Mesendoderm (in vitro differentiated cells): ENCODE data around the gene TMPRSS3.

Experiments
- DNase-seq: peaks from one replicate; pipeline ENCODE4 v3.0.0; 2013
- H2AK5ac ChIP-seq: 2 replicates; pipeline ENCODE4 v1.6.1; 2013; ENCODE audit warnings: low read length, inconsistent platforms
- H2BK120ac ChIP-seq: 2 replicates; pipeline ENCODE4 v1.6.1; 2013; ENCODE audit warnings: low read depth, mild to moderate bottlenecking, low read length, moderate library complexity, mixed read lengths
- H2BK15ac ChIP-seq: replicated peaks from 2 replicates; pipeline ENCODE4 v1.6.1; 2013; ENCODE audit warnings: low read depth, mild to moderate bottlenecking, moderate library complexity
- H2BK5ac ChIP-seq: 2 replicates; pipeline ENCODE4 v1.6.1; 2013; ENCODE audit warnings: low read length, inconsistent platforms
- H3K18ac ChIP-seq: 2 replicates; pipeline ENCODE4 v1.6.1; 2013; ENCODE audit warnings: mild to moderate bottlenecking, low read length, mixed read lengths
- H3K23ac ChIP-seq: one replicate; pipeline ENCODE4 v1.6.1; 2013; ENCODE audit warnings: low read length
- H3K27ac ChIP-seq: 2 replicates; pipeline ENCODE4 v1.5.1; 2013; ENCODE audit warnings: low read depth, mild to moderate bottlenecking, inconsistent platforms, low read length, moderate library complexity
- H3K27me3 ChIP-seq: 2 replicates; pipeline ENCODE4 v1.6.1; 2013; ENCODE audit warnings: low read length, control low read depth, mild to moderate bottlenecking, inconsistent platforms; ENCODE audit not compliant: insufficient read depth, poor library complexity
- H3K36me3 ChIP-seq: 2 replicates; pipeline ENCODE4 v1.6.1; 2013; ENCODE audit warnings: low read length, inconsistent platforms; ENCODE audit not compliant: control insufficient read depth, insufficient read depth
- H3K4ac ChIP-seq: one replicate; pipeline ENCODE4 v1.6.1; 2013; ENCODE audit warnings: low read depth, mild to moderate bottlenecking, low read length, moderate library complexity
- H3K4me1 ChIP-seq: 2 replicates; pipeline ENCODE4 v1.6.1; 2013; ENCODE audit warnings: low read depth, low read length, inconsistent platforms; ENCODE audit not compliant: control insufficient read depth
- H3K4me2 ChIP-seq: 2 replicates; pipeline ENCODE4 v1.6.1; 2013; ENCODE audit warnings: low read length
- H3K4me3 ChIP-seq: 2 replicates; pipeline ENCODE4 v1.5.1; 2013; ENCODE audit warnings: mild to moderate bottlenecking, low read length
- H3K56ac ChIP-seq: one replicate; pipeline ENCODE4 v1.6.1; 2013; ENCODE audit warnings: low read length
- H3K79me1 ChIP-seq: 2 replicates; pipeline ENCODE4 v1.6.1; 2013; ENCODE audit warnings: low read length, inconsistent platforms
- H3K79me2 ChIP-seq: 2 replicates; pipeline ENCODE4 v1.6.1; 2013; ENCODE audit warnings: mild to moderate bottlenecking, low read length; ENCODE audit not compliant: control insufficient read depth, insufficient read depth
- H3K9ac ChIP-seq: 2 replicates; pipeline ENCODE4 v1.6.1; 2013; ENCODE audit warnings: low read length, inconsistent platforms
- H4K5ac ChIP-seq: one replicate; pipeline ENCODE4 v1.6.1; 2013; ENCODE audit warnings: low read length
- H4K8ac ChIP-seq: one replicate; pipeline ENCODE4 v1.6.1; 2013; ENCODE audit warnings: low read depth, mild to moderate bottlenecking, control low read depth, low read length, moderate library complexity
- WGBS: extraction: QIAGEN DNeasy Blood & Tissue Kit; methylation state at CpG from one replicate; pipeline ENCODE4 v1.1.7; 2013; ENCODE audit warnings: low lambda C conversion rate, missing lambda C conversion rate; ENCODE audit not compliant: insufficient coverage; ENCODE audit errors: extremely low coverage; 5-methylcytosine and 5-hydroxymethylcytosine counted together

The TMPRSS3 gene

GRCh38 chr21:42436914-42437313, 41.1 kb upstream of the TMPRSS3 start:
- H2BK120ac ChIP-seq = no peak overlapping the region
- no peaks in the 10 kb centered on the region for H3K79me1 ChIP-seq

GRCh38 chr21:42435833-42436232, 40.0 kb upstream of the TMPRSS3 start:
- no peak overlapping the region for H3K23ac ChIP-seq
- no peak overlapping the region for H4K8ac ChIP-seq
- no peaks in the 10 kb centered on the region for H3K79me1 ChIP-seq
- no peaks in the 10 kb centered on the region for H3K4me1 ChIP-seq
- no peak overlapping the region for H2BK120ac ChIP-seq
- H2BK5ac ChIP-seq = no peak overlapping the region
- DNase-seq = no peak
- H3K4ac ChIP-seq = no peak overlapping the region
- H2BK15ac ChIP-seq = no peak overlapping the region
- H3K4me3 ChIP-seq = no peak overlapping the region
- no peaks in the 10 kb centered on the region for H3K36me3 ChIP-seq
- H3K27me3 ChIP-seq = no peaks in the 10 kb centered on the region
- no peak overlapping the region for H2AK5ac ChIP-seq
- no peak overlapping the region for H3K27ac ChIP-seq
- no peaks in the 10 kb centered on the region for H3K79me2 ChIP-seq
- H3K56ac ChIP-seq = no peak overlapping the region
- no peak overlapping the region for H3K18ac ChIP-seq
- H3K9ac ChIP-seq = no peak overlapping the region
- no peak overlapping the region for H4K5ac ChIP-seq
- no peak overlapping the region for H3K4me2 ChIP-seq

More at GRCh38 chr21:42436914-42437313, 41.1 kb upstream of the TMPRSS3 start:
- Histone ChIP-seq H3K36me3 (no peaks in the 10 kb centered on the region), H3K23ac (no peak overlapping the region), H3K79me2 (no peaks in the 10 kb centered on the region), H3K56ac (no peak overlapping the region), H4K8ac (no peak overlapping the region), H3K27me3 (no peaks in the 10 kb centered on the region), H3K4me3 (no peak overlapping the region), H3K9ac (no peak overlapping the region), H2AK5ac (no peak overlapping the region), H3K4me1 (no peaks in the 10 kb centered on the region), H4K5ac (no peak overlapping the region), H2BK15ac (no peak overlapping the region), H3K27ac (no peak overlapping the region), H2BK5ac (no peak overlapping the region), H3K18ac (no peak overlapping the region), H3K4me2 (no peak overlapping the region), H3K4ac (no peak overlapping the region)
- DNase-seq = no peak

- H2BK5ac ChIP-seq = no peak overlapping the region
- no peak overlapping the region for H3K4me2 ChIP-seq
- no peak overlapping the region for H4K5ac ChIP-seq
- no peak overlapping the region for H3K56ac ChIP-seq
- H2BK15ac ChIP-seq = no peak overlapping the region
- no peaks in the 10 kb centered on the region for H3K4me1 ChIP-seq
- H3K27me3 ChIP-seq = no peaks in the 10 kb centered on the region
- no peak overlapping the region for H3K27ac ChIP-seq
- no peak overlapping the region for H3K4ac ChIP-seq
- H3K36me3 ChIP-seq = no peaks in the 10 kb centered on the region
- H3K4me3 ChIP-seq = no peak overlapping the region
- no CpG with 5 or more reads among the region's 4 CpGs for WGBS
- no peak overlapping the region for H3K9ac ChIP-seq
- no peak overlapping the region for H4K8ac ChIP-seq
- H3K79me2 ChIP-seq = no peaks in the 10 kb centered on the region
- DNase-seq = no peak
- no peak overlapping the region for H3K18ac ChIP-seq
- no peaks in the 10 kb centered on the region for H3K79me1 ChIP-seq
- H3K23ac ChIP-seq = no peak overlapping the region
- no peak overlapping the region for H2AK5ac ChIP-seq
- no peak overlapping the region for H2BK120ac ChIP-seq
Observed at GRCh38 chr21:42435401-42435800, 39.5 kb upstream of the TMPRSS3 start.

GRCh38 chr21:42434884-42435283, 39.0 kb upstream of the TMPRSS3 start:
- no CpG with 5 or more reads among the region's 3 CpGs for WGBS
- Histone ChIP-seq H2AK5ac (no peak overlapping the region), H3K4ac (no peak overlapping the region)

GRCh38 chr21:42433946-42434551, 38.2 kb upstream of the TMPRSS3 start:
- H3K79me2 ChIP-seq = no peaks in the 10 kb centered on the region
- H3K36me3 ChIP-seq = no peaks in the 10 kb centered on the region
- H2AK5ac ChIP-seq = no peak overlapping the region
- H3K27ac ChIP-seq = no peak overlapping the region
- H3K27me3 ChIP-seq = no peaks in the 10 kb centered on the region
- H2BK5ac ChIP-seq = no peak overlapping the region
- no CpG with 5 or more reads among the region's 10 CpGs for WGBS
- H3K56ac ChIP-seq = no peak overlapping the region
- no peak overlapping the region for H3K18ac ChIP-seq
- H3K79me1 ChIP-seq = no peaks in the 10 kb centered on the region
- no peak overlapping the region for H3K4ac ChIP-seq
- H3K23ac ChIP-seq = no peak overlapping the region
- no peak overlapping the region for H4K5ac ChIP-seq
- no peak overlapping the region for H3K4me2 ChIP-seq
- H3K9ac ChIP-seq = no peak overlapping the region
- H3K4me1 ChIP-seq = no peaks in the 10 kb centered on the region
- no peak overlapping the region for H2BK15ac ChIP-seq
- no peak overlapping the region for H4K8ac ChIP-seq
- no peak overlapping the region for H2BK120ac ChIP-seq
- DNase-seq = no peak
- H3K4me3 ChIP-seq = no peak overlapping the region

More at GRCh38 chr21:42434884-42435283, 39.0 kb upstream of the TMPRSS3 start:
- Histone ChIP-seq H4K8ac (no peak overlapping the region), H3K18ac (no peak overlapping the region), H3K27ac (no peak overlapping the region), H3K9ac (no peak overlapping the region), H3K4me1 (no peaks in the 10 kb centered on the region), H2BK5ac (no peak overlapping the region), H3K56ac (no peak overlapping the region), H2BK15ac (no peak overlapping the region), H3K27me3 (no peaks in the 10 kb centered on the region), H3K79me1 (no peaks in the 10 kb centered on the region), H3K36me3 (no peaks in the 10 kb centered on the region), H3K4me3 (no peak overlapping the region), H3K4me2 (no peak overlapping the region), H3K23ac (no peak overlapping the region), H3K79me2 (no peaks in the 10 kb centered on the region), H4K5ac (no peak overlapping the region), H2BK120ac (no peak overlapping the region)
- no peak for DNase-seq

GRCh38 chr21:42432695-42433094, 36.8 kb upstream of the TMPRSS3 start:
- Histone ChIP-seq H3K56ac (no peak overlapping the region), H3K4ac (no peak overlapping the region), H3K4me3 (no peak overlapping the region), H4K8ac (no peak overlapping the region), H4K5ac (no peak overlapping the region), H3K79me1 (no peaks in the 10 kb centered on the region), H2BK5ac (no peak overlapping the region), H2BK120ac (no peak overlapping the region), H3K18ac (no peak overlapping the region), H3K27ac (no peak overlapping the region), H2BK15ac (no peak overlapping the region), H3K27me3 (no peaks in the 10 kb centered on the region), H3K36me3 (no peaks in the 10 kb centered on the region), H3K23ac (no peak overlapping the region), H2AK5ac (no peak overlapping the region), H3K4me2 (no peak overlapping the region), H3K4me1 (no peaks in the 10 kb centered on the region), H3K9ac (no peak overlapping the region), H3K79me2 (no peaks in the 10 kb centered on the region)
- DNase-seq = no peak
- no CpG with 5 or more reads among the region's 1 CpG for WGBS
